HepG2 (cell line): ENCODE results near the gene CLEC16A. TPM values are rescaled to one million over a fixed set of nuclear protein-coding genes. Genes with fewer than 3 reads are reported as not detected.

ENCODE experiments used
- ATAC-seq: fragments of 200-7000 bp; cut with Tn5 transposase; 3 replicates; pipeline ENCODE4 v1.9.1; 2020; ENCODE audit warnings: mild to moderate bottlenecking, moderate library complexity
- BruUV-seq: library from RNA; stranded (reverse); fragments of 400-500 nt; replicated peaks from 2 replicates; lab custom pipeline; 2021; lab: Mats Ljungman, UMichigan
- CTCF ChIA-PET: fragments of 300-600 bp; formaldehyde crosslinking; extraction: SDS; loops from one replicate; lab custom pipeline; 2021; ENCODE audit warnings: low total read pairs, inconsistent platforms, low intra/inter-chr PET ratio; lab: Yijun Ruan, JAX
- POLR2A ChIA-PET: fragments of 350-600 bp; sonication (Branson Sonifier 250); formaldehyde crosslinking; loops from one replicate; lab custom pipeline; 2020; ENCODE audit warnings: antibody characterized with exemption, inconsistent platforms; lab: Yijun Ruan, JAX
- DNase-seq: peaks from one replicate; pipeline ENCODE4 v3.0.0-alpha.2; 2015; ENCODE audit warnings: low spot score
- FAIRE-seq: peaks from 3 replicates; lab custom pipeline; 2011; peaks lifted over from hg19 to GRCh38; lab: Jason Lieb, UNC
- H2AFZ ChIP-seq: one replicate; pipeline ENCODE4 v1.6.1; 2011; ENCODE audit warnings: low read length, inconsistent platforms
- H3K27ac ChIP-seq: fragments of 300-600 bp; 3 replicates; pipeline ENCODE4 v1.8.0; 2011; ENCODE audit warnings: mixed run types, mild to moderate bottlenecking, mixed read lengths, low read length, inconsistent platforms; ENCODE audit not compliant: insufficient read depth; ENCODE audit errors: extremely low read length
- H3K27me3 ChIP-seq, 2 experiments: fragments of 200-600 bp in 1 of 2; 2 replicates in 1 of 2; 3 replicates in 1 of 2; pipeline versions ENCODE4 v1.6.0 to v1.8.0; 2011; ENCODE audit warnings: low read length in 2 of 2, mild to moderate bottlenecking in 2 of 2, moderate library complexity in 2 of 2, inconsistent platforms in 1 of 2; ENCODE audit not compliant: insufficient read depth in 2 of 2, control insufficient read depth in 1 of 2
- H3K36me3 ChIP-seq, 2 experiments: fragments of 200-600 bp in 1 of 2; replicated peaks in 1 of 2; 2 replicates in 1 of 2; 3 replicates in 1 of 2; pipeline versions ENCODE4 v1.5.1 to v1.8.0; 2011; ENCODE audit warnings: low read length in 2 of 2, inconsistent platforms in 1 of 2; ENCODE audit not compliant: insufficient read depth in 2 of 2, control insufficient read depth in 1 of 2
- H3K4me1 ChIP-seq: 2 replicates; pipeline ENCODE4 v1.5.1; 2012; ENCODE audit warnings: low read length, inconsistent platforms; ENCODE audit not compliant: insufficient read depth
- H3K4me2 ChIP-seq: 2 replicates; pipeline ENCODE4 v1.6.0; 2011; ENCODE audit warnings: low read depth, low read length, inconsistent platforms
- H3K4me3 ChIP-seq, 3 experiments: fragments of 200-600 bp in 1 of 3; sonication (generic), shearing (Covaris generic) in 1 of 3; replicated peaks in 1 of 3; 2 replicates each; pipeline ENCODE4 v1.5.1; 2011 to 2016; ENCODE audit warnings: low read length in 3 of 3, inconsistent platforms in 2 of 3, low read depth in 2 of 3, mild to moderate bottlenecking in 2 of 3, control low read depth in 1 of 3, mixed read lengths in 1 of 3; ENCODE audit not compliant: insufficient read depth in 1 of 3
- H3K79me2 ChIP-seq: one replicate; pipeline ENCODE4 v1.6.1; 2011; ENCODE audit warnings: low read length, inconsistent platforms; ENCODE audit not compliant: insufficient read depth
- H3K9ac ChIP-seq: 2 replicates; pipeline ENCODE4 v1.6.0; 2011; ENCODE audit warnings: mild to moderate bottlenecking, low read depth, low read length, inconsistent platforms; ENCODE audit not compliant: insufficient read depth
- H3K9me3 ChIP-seq: 2 replicates; pipeline ENCODE4 v1.5.1; 2012; ENCODE audit warnings: mild to moderate bottlenecking, low read length
- H4K20me1 ChIP-seq: 2 replicates; pipeline ENCODE4 v1.6.0; 2011; ENCODE audit warnings: inconsistent platforms, mild to moderate bottlenecking, low read length, moderate library complexity; ENCODE audit not compliant: insufficient read depth
- FOXO4 ChIP-seq: sonication (generic); formaldehyde crosslinking; conservative IDR thresholded peaks from 2 replicates; pipeline ENCODE4 v1.8.1; 2023; ENCODE audit warnings: missing genetic modification reagents
- KAT2B ChIP-seq: fragments of 150-350 bp; IDR thresholded peaks from 2 replicates; pipeline ENCODE4 v1.6.1; 2014; ENCODE audit warnings: low read depth, low read length, borderline replicate concordance
- LCORL ChIP-seq, 2 experiments: fragments of 450-650 bp in 1 of 2; sonication (generic) in 1 of 2; formaldehyde crosslinking in 1 of 2; IDR thresholded peaks; 2 replicates each; pipeline versions ENCODE4 v1.5.0 to v1.6.1; 2017 to 2020; ENCODE audit warnings: antibody characterized with exemption in 1 of 2, missing genetic modification reagents in 1 of 2
- NR2C2 ChIP-seq: sonication (generic); formaldehyde crosslinking; IDR thresholded peaks from 2 replicates; pipeline ENCODE4 v1.4.0; 2020; ENCODE audit warnings: missing genetic modification reagents, mild to moderate bottlenecking, moderate library complexity, borderline replicate concordance
- SALL1 ChIP-seq: sonication (generic); formaldehyde crosslinking; IDR thresholded peaks from 2 replicates; pipeline ENCODE4 v1.8.0; 2022; ENCODE audit warnings: mild to moderate bottlenecking, missing genetic modification reagents
- ZNF230 ChIP-seq: sonication (generic); formaldehyde crosslinking; IDR thresholded peaks from 2 replicates; pipeline ENCODE4 v1.4.0; 2020; ENCODE audit warnings: mild to moderate bottlenecking, missing genetic modification reagents
- ZNF598 ChIP-seq: sonication (generic); formaldehyde crosslinking; IDR thresholded peaks from 2 replicates; pipeline ENCODE4 v1.5.1; 2020; ENCODE audit warnings: mild to moderate bottlenecking, missing genetic modification reagents, borderline replicate concordance
- ZNF710 ChIP-seq: sonication (generic); formaldehyde crosslinking; IDR thresholded peaks from 2 replicates; pipeline ENCODE4 v1.5.0; 2020; ENCODE audit warnings: mild to moderate bottlenecking, missing genetic modification reagents, borderline replicate concordance
- ZNF746 ChIP-seq: sonication (generic); formaldehyde crosslinking; IDR thresholded peaks from 2 replicates; pipeline ENCODE4 v1.8.0; 2022; ENCODE audit warnings: mild to moderate bottlenecking, missing genetic modification reagents
- ZNF761 ChIP-seq: sonication (generic); formaldehyde crosslinking; conservative IDR thresholded peaks from 2 replicates; pipeline ENCODE4 v1.4.0; 2020; ENCODE audit warnings: mild to moderate bottlenecking, missing genetic modification reagents
- WGBS: methylation state at CpG from one replicate; pipeline ENCODE4 v1.1.6; 2017; ENCODE audit warnings: low lambda C conversion rate; 5-methylcytosine and 5-hydroxymethylcytosine counted together
- in situ Hi-C: cut with HindIII; loops from 2 replicates; pipeline ENCODE4 v1.10.0; 2017; ENCODE audit warnings: low pct_unique_long_range_greater_than_20kb; ENCODE audit not compliant: extremely low pct_ligation_motif_present
- intact Hi-C: fragments of 100-400 bp; cut with micrococcal nuclease; formaldehyde crosslinking; loops from one replicate; pipeline ENCODE4 v1.10.0; 2022; ENCODE audit not compliant: unreplicated experiment
- polyA plus RNA-seq, 8 experiments: library from polyadenylated mRNA; depleted of rRNA in 3 of 8; stranded (reverse) in 7 of 8; unstranded in 1 of 8; fragments of >200 nt; fragmentation: Illumina TruSeq in 4 of 8; extraction: Trizol in 4 of 8; gene quantifications; 2 replicates each; pipeline versions ENCODE4 v1.2.1 to v1.2.3, GENCODE V29; 2011 to 2016; ENCODE audit warnings: low read depth in 4 of 8, missing spikeins in 1 of 8, mixed read lengths in 1 of 8; ENCODE audit not compliant: insufficient read depth in 1 of 8
- total RNA-seq, 5 experiments: library from RNA; depleted of rRNA; stranded (reverse); fragments of >200 nt; fragmentation: Illumina TruSeq; extraction: Trizol; gene quantifications; 2 replicates each; pipeline ENCODE4 v1.2.3, GENCODE V29; 2016; ENCODE audit warnings: low read depth in 1 of 5
- TF ChIP-seq, protein P1 (sequence below): sonication (generic); formaldehyde crosslinking; IDR thresholded peaks from 2 replicates; pipeline ENCODE4 v1.4.0; 2020; ENCODE audit warnings: mild to moderate bottlenecking, missing genetic modification reagents

Gene CLEC16A
- total and polyA plus RNA-seq, 2 of the 13 experiments (the other 11 are each of a cell fraction or from before 2014, with no cell fraction given) = 8.5 to 10.3 TPM

GRCh38 chr16:11067697-11068141 is 123.4 kb downstream of the CLEC16A start (continued):
- TF ChIP-seq LCORL (IDR thresholded peaks at IDR 0.05) = no peak
- TF ChIP-seq LCORL (CRISPR knock-in tag; IDR thresholded peaks at IDR 0.05) = peak; percentile 72
- no peak for TF ChIP-seq ZNF230 (CRISPR knock-in tag)
- no peak for TF ChIP-seq KAT2B
- peak; percentile 69; the same call in 1 of the 2 replicates for TF ChIP-seq SALL1 (CRISPR knock-in tag)
- 0 out of 2 replicates have a peak, but pooled peaks have one; percentile 32 for TF ChIP-seq ZNF761
- TF ChIP-seq NR2C2 = no peak
- TF ChIP-seq ZNF598 (CRISPR knock-in tag) = no peak
- no peak for TF ChIP-seq FOXO4 (CRISPR knock-in tag)
- TF ChIP-seq, all 625 proteins: peak for 66

DNA sequence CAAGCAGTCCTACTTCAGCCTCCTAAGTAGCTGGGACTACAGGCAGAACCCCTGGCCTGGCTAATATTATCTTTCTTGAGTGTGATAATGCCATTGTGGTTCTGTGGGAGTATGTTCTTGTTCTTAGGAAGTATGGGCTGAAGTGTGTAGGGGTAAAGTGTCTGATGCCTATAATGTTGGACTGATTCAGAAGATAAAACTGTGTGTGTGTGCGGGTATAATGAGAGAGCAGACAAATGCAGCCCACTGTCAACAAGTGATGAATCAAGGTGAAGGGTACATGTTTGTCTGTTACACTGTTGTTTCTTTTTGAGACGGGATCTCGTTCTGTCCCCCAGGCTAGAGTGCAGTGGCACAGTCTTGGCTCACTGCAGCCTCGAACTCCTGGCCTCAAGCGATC is 127.5 kb downstream of the CLEC16A start:
- no TSS peak for BruUV-seq
- in situ Hi-C loops = no loop called here
- Histone ChIP-seq H3K9ac (no peak overlapping the region), H2AFZ (no peak overlapping the region), H3K4me1 (peaks cover 18% of the 10 kb centered on the region), H3K27ac (no peak overlapping the region), H3K27me3 (no peaks in the 10 kb centered on the region), H3K79me2 (no peaks in the 10 kb centered on the region), H3K4me2 (no peak overlapping the region), H3K36me3 (no peaks in the 10 kb centered on the region), H3K9me3 (no peaks in the 10 kb centered on the region), H4K20me1 (no peaks in the 10 kb centered on the region), H3K4me3 (no peak overlapping the region)
- ChIA-PET CTCF (no interaction called here), POLR2A (interaction anchor here (0.7 kb wide), 1 partner anchor 10 kb away, joined by 3 read pairs; no protein-coding TSS in a partner anchor)
- 94% methylated on average over 5 of the region's 5 CpGs for WGBS
- intact Hi-C loops = no loop called here
- no peak for FAIRE-seq
- ATAC-seq = no peak
- no peak for DNase-seq
- TF ChIP-seq, protein P1, sequence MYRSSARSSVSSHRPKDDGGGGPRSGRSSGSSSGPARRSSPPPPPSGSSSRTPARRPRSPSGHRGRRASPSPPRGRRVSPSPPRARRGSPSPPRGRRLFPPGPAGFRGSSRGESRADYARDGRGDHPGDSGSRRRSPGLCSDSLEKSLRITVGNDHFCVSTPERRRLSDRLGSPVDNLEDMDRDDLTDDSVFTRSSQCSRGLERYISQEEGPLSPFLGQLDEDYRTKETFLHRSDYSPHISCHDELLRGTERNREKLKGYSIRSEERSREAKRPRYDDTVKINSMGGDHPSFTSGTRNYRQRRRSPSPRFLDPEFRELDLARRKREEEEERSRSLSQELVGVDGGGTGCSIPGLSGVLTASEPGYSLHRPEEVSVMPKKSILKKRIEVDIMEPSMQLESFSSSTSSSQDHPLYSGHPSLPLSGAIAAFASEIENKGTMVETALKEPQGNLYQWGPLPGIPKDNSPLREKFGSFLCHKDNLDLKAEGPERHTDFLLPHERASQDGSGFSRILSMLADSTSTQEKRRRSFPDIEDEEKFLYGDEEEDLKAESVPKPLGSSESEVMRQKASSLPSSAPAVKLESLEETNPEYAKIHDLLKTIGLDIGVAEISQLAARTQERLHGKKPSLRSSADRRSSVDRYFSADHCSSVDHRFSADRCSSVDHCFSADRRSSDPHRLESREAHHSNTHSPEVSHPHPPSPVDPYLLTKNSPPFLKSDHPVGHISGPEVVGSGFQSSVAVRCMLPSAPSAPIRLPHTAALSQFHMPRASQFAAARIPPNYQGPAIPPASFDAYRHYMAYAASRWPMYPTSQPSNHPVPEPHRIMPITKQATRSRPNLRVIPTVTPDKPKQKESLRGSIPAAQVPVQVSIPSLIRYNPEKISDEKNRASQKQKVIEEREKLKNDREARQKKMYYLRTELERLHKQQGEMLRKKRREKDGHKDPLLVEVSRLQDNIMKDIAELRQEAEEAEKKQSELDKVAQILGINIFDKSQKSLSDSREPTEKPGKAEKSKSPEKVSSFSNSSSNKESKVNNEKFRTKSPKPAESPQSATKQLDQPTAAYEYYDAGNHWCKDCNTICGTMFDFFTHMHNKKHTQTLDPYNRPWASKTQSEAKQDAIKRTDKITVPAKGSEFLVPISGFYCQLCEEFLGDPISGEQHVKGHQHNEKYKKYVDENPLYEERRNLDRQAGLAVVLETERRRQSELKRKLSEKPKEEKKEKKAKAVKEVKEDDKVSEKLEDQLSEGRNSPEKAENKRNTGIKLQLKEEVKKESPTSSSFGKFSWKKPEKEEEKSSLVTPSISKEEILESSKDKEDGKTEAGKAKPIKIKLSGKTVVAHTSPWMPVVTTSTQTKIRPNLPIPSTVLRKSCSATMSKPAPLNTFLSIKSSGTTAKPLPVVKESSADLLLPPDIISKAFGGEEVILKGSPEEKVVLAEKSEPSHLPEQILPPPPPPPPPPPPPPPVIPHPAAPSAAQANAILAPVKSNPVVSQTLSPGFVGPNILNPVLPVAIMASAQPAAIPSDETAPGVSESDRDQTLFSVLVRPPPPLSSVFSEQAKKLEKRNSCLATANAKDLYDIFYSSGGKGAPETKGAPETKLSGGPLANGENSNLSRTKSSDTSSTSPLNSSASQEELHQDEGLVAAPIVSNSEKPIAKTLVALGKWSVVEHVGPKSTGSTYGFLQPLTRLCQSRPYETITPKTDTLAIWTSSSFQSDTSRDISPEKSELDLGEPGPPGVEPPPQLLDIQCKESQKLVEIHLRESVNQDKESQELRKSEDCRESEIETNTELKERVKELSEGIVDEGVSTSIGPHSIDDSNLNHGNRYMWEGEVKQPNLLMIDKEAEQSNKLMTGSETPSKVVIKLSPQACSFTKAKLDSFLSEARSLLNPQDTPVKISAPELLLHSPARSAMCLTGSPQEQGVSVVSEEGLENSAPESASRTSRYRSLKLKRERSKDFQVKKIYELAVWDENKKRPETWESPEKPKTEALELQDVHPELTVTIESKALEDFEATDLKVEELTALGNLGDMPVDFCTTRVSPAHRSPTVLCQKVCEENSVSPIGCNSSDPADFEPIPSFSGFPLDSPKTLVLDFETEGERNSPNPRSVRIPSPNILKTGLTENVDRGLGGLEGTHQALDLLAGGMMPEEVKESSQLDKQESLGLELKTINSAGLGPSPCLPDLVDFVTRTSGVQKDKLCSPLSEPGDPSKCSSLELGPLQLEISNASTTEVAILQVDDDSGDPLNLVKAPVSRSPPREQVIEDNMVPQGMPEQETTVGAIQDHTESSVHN (CRISPR knock-in tag) = no peak
- no peak for TF ChIP-seq ZNF746 (CRISPR knock-in tag)
- no peak for TF ChIP-seq ZNF710 (CRISPR knock-in tag)
